HG03045 (cell line): ENCODE results near the gene SLC7A1.

ENCODE experiments used
- ATAC-seq: cut with Tn5 transposase; IDR thresholded peaks from one replicate; pipeline ENCODE4 v1.9.1; 2021; ENCODE audit warnings: mild to moderate bottlenecking, moderate library complexity; ENCODE audit not compliant: unreplicated experiment

SLC7A1 gene

DNA sequence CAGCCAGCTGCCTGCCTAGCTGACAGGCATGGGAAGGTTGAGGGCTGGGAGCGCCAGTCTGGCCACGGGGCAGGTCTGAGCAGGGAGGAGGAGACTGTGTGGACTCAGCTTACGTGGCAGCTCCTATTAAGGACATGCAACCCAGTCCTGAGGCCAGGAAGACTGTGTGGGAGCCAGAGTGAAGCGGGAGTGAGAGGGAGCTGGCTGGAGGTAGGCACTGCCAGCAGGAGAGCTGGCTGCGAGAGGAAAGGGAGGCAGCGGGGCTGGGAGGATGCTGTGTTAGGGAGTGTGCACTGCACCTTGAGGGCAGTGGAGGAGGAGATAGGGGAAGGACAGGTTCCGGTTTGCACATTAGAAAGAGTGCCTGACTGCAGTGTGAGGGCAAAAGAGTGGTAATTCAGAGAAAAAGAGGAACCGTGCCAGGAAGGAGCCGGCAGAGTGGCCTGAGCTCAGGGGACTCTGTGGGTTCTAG is 99.2 kb downstream of the SLC7A1 start:
- ATAC-seq = no peak

DNA sequence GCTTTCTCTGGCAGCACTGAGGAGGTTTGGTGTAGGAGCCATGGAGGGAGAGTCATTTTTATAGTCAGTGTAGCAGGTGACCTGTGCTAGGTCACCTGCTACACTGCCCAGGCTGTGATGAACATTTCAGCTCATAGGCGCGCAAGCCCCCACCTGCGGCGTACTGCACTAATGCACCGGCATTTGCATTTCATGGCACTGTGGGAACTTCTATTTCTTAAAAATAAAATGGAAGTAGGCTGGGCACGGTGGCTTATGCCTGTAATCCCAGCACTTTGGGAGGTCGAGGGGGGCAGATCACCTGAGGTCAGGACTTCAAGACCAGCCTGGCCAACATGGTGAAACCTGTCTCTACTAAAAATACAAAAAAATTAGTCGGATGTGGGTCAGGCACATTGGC is 101.0 kb downstream of the SLC7A1 start:
- no peak for ATAC-seq

DNA sequence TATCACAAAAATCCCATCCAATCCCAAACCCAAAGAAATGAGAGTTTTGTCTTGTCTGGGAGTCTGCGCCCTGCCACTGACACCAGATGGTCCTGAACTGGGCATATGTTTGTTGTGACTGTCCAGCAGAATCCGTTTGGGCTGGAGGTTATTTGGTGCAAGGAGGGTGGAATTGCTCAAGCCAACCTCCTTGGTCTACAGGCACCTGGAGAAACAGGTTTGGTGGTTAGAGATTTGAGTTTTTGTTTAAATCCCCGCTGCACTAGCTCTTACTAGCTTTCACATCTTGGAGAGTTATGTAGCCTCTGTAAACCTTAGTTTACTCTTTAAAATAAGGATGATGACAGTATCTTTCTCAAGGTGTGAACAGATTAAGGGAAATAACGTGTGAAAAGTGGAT is 101.7 kb downstream of the SLC7A1 start:
- ATAC-seq = no peak

DNA sequence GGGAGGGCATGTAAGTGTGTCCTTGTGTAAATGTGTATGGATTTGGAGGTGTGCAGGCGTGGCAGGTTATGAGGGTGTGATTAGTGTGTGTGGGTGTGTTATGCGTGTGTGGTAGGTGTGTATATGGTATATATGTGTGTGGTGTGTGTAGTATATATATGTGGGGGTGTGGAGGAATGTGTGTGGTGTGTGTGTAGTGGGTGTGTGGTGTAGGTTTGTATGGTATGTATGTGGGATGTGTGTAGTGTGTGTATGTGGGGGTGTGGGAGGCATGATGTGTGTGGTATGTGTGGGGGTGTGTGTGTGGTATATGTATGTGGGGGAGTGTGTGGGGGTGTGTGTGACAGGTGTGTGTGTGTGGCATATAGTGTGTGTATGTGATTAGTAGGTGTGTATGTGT is 104.2 kb downstream of the SLC7A1 start:
- no peak for ATAC-seq

DNA sequence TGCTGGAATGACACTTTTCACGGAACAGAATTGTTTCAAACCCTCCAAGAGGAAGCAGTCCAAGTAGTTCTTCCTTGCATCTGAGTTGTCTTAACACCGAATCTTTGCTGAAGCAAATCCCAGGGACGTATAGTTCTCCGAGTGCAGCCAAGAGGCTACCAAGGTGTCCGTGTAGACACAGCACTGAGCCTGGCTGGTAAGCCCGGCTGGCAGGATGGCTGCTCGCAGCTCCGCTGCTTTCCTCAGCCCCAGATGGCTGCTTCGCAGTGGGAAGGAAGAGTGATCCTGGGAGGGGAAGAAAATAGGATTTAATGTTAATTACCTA is 105.0 kb downstream of the SLC7A1 start:
- ATAC-seq = no peak

DNA sequence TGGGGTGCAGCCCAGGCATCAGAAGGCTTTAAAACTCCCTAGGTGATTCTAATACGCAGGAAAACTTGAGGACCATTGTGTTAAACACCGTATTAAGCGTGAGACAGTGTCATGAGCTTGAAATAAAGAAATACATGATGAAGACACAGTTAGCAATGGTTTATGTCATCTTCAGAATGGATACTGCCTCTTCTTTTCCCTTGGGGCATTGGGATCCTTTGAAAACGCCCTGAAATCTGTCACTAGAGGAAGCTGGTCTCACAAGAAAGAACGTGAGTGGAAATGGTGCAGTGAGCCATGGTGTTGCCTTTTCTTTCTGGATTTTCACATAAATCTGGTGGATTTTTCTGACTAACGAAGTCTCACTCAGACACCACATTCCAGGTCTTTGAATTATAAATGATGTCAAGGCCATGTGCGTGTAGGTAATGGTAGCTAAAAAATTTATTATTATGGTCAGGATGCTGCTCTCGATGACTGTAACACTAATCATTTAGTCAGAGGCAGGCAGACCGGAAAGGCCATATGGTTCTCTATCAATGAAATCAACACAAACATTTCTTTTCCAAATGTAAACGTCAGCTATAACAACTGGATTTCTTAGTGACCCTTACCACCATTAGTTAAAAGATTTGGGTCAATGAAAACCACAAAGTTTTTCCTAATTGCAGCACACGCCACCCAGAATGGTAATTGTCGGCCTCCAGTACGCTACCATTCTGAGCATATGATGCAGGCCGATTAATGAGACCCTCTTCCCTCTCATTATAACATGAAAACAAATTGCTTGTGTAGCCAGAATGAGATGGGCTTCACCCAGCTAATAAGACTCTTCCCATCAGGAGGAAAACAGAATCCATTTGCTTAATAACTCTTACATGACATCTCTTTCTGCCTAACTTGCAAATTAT is 105.6 kb downstream of the SLC7A1 start:
- no peak for ATAC-seq

DNA sequence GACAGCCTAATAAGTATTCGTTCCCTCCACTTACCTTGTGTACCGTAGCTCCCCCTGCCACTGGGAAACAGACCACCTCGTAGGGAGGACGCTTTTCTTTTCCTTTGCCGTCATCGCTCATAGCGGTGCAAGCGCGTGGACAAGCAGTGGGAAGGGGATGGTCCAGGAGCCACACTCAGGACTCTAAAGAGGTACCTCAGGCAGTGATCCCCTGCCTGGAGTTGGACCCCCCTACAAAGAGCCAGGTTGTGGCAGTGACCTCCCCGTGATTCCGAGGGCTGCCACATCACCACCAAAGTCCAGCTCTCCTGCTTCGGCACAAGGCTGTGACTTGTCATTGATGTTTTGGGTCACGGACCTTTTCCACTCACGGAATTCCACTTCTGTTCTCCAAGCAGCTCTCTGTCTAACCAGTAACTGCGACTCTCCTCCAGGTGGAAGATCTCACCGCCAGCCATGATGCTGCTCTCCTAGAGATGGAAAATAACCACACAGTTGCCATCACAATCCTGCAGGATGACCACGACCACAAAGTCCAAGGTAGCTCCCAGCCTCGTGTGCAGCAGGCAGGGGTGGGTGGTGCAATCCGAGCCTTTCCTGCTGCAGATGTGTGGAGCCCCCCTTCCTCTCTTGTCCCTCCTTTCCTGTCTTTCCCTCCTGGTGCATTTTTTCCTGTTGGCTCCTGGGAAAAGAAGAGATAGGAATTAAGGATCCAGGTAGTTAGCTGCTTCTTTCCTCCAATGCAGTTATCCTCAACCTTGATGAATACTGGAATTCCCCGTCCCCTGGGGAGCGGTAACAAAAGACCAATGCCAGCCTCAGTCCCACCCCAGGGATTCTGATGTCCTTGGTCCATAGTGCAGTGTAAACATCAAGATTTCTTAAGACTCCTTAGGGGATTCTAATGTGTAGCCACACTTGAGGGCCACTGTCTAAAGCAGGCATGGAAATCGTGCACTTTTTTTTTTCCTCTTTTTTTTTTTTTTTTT is 107.7 kb downstream of the SLC7A1 start:
- no peak for ATAC-seq

DNA sequence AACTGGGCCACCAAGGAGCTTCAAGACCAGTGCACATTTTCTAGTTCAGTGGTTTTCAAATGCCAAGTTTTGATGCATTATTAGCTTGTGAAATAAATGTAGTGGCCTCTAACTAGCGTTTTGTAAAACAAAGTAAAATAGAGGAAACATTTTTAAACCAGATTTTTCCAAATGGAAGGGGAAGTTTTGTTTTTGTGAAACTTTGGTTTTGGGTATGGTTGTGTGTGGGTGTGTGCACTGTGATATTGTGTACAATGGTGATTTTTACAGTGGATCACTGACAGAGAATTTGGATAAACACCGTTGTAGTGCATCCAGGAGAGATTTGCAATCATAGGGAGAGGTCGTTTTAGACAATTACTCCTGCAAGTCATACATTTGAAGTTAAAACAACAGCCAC is 108.9 kb downstream of the SLC7A1 start:
- no peak for ATAC-seq

DNA sequence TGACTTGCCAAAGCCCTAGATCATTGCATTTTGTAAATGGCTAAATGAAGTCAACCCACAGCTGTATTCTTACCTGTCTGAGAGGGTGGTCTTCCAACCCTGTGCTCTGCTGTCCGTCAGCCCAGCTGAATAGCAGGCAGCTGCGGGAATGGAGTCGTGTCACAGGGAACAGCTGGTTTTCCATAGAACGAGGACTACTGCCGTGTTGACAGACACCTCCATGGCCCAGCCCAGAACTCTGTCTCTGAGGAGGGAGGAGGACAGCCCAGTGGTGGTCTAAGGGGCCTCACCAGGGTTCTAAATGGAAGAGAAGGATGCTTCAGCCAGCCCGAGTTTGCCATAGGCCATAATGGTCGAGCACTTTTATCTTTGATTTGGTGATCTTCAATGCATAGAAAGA is 110.7 kb downstream of the SLC7A1 start:
- no peak for ATAC-seq

DNA sequence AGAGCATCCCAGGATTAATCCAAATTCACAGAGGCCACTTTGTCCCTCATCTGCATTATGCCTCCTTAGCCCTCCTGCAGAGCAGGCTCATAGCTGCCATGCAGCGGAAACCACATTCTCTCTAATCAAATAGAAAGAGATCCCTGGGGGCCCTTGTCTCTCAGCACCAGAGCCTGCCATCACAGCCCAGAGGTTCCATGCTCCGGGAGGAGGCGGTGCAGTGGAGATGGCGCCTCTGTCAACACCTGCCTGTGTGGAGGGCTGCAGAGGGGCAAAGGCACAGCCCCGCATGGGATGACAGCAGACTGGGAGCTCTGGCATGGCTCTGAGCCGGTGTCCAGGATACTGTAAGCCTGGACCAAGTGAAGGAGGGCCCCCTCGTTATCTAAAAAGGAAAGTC is 111.3 kb downstream of the SLC7A1 start:
- no peak for ATAC-seq

DNA sequence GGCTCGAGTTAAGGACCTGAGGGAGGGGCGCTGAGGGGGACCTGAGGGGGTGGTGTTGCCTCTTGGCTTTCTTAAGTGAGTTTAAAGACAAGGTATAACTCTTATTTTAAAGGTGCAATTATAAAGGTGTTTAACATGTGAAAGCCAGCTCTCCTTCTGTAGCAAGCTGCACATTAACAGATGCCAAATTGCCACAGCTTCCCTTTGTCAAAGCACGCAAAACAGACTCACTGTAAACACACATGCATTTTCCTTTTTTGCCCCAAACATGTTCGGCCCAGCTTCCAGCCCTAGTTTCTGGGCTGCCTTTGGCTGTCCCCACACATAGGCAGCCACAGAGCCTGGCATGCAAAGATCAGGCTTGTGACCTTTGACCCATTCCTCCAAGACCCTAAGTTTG is 111.9 kb downstream of the SLC7A1 start:
- no peak for ATAC-seq

DNA sequence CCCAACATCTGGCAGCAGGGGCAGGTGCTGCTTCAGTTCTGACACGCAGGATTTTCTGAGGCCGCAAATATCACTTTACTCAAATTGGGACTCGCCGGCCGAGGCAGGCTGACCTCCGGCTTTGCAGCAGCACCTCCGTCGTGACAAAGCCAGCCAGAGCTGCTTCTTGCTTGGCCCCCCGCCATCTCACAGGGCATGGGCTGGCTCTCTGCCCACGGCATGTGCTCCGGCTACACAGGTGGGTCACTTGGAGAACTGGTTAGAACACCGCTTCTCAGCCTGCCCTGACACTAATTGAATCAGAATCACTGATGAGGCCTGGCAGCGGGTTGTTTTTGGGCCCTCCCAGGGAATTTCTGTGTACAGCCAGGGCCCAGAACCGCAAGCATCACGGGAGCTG is 112.3 kb downstream of the SLC7A1 start:
- no peak for ATAC-seq

DNA sequence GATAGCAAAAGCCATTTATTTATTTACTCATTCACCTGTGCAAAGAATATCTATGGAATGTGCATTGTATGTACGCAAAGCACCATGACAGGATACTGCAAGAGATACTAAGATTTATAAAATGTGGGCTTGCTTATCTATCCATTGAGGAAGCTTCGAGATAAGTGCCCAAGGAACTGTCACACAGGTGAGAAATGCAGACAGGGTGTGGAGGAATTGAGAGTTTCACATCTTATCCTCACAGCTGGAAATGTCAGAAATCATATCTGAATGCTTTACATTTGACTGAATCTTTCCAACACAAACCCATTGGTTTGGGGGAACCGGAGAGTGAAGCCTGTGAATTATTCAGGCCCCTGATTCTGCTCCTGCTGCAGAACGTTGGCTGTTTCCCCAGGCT is 113.0 kb downstream of the SLC7A1 start:
- ATAC-seq = no peak

DNA sequence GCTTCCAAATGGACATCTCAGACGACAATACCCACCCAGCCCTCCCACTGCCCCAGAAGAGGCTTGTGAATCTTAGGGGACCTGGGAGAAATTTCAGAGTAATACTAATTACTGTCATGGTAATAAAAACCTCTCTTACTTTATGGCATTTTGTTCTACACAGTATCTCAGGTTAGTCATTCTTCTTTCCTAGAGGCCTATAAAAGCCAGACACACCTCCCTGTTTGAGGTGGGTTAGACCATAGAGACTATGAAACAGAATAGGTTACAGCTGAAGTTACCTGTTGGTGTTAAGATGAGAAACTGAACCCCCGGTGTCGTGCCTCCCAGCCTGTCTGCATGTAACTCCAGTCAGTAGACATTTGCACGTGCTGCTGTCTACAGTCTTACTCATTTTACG is 113.9 kb downstream of the SLC7A1 start:
- ATAC-seq = no peak

DNA sequence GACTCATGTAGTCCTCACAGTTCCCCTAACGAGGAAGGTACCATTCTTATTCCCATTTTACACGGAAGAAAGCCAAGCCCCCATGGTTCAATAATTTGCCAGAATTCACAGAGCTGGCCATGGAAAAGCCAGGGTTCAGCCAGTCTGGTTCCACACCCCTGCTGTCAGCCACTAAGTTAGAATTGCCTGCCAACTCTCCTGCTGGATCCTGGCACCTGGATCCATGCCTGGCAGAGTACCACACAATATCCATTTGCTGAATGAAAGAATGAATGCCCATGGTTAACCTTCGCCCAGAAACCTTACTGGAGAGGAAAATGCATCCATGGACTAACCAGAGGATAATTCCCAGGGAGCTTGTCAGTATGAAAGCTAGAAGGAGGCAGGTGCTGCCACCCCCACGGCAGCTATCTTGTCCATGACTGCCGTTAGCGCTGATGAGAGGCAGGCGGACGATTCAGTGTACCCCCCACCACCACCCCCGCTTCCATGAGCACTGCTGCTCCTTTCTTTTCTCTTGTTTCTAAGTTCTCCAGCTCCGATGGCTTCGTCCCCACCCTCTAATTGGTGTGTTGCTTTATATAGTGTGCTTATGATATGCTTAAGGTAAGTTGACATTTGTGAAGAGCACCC is 114.5 kb downstream of the SLC7A1 start:
- no peak for ATAC-seq

DNA sequence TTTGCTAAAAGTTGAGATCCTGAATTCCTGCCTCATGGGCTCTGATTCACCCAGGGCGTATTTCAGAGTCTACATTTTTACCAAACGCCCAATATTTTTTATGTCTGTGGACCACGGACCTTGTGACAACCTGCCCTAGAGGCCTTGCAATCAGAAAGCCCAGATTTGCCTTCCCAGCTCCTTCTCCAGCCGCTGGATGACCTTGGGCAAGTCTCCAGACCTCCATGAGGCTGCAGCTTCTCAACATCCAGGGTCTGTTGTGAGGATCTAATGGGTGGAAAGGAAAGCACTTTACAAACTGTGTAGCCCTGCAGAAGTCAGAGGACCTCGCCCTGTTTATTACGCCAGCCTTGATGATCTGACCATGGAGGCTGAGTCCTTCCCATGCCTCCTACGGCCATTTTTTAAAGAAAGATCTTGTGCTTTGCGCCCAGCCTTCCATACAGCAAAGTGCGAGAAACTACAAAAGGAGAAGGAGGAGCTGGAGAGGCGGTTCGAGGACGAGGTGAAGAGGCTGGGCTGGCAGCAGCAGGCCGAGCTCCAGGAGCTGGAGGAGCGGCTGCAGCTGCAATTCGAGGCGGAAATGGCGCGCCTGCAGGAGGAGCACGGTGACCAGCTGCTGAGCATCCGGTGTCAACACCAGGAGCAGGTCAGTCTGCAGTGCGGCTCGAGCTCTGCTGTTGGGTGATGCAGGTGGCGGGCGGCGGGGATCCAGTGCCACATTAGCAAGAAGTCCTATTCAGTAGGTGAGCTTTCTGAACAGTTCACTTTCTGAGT is 115.6 kb downstream of the SLC7A1 start:
- ATAC-seq = no peak

DNA sequence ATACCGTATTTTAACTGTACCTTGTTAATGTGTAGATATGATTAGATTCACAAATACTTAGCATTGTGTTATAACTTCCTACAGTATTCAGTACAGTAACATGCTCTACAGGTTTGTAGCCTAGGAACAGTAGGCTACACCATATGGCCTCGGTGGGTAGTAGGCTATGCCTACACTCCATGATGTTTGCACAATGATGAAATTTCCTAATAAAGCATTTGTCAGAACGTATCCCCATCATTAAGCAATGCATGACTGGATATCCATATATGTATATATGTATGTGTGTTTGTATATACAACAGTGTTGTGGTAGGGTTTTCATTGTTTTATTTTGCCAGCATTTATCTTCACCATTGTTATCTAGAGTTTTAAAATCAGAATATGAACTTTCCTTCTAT is 119.4 kb downstream of the SLC7A1 start:
- ATAC-seq = no peak

DNA sequence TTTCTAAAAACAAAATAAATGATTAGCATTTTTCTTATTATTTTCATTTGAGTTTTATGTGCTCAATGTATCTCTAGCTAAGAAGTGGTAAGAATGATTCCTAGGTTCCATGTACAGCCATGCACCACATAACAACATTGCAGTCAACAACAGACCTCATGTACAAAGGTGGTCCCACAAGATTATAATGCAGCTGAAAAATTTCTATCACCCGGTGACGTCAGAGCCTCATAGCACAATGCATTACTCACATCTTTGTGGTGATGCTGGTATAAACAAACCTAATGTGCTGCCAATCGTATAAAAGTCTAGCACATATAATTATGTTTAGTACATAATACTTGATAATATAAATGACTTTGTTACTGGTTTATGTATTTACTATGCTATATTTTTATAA is 120.5 kb downstream of the SLC7A1 start:
- ATAC-seq = no peak

DNA sequence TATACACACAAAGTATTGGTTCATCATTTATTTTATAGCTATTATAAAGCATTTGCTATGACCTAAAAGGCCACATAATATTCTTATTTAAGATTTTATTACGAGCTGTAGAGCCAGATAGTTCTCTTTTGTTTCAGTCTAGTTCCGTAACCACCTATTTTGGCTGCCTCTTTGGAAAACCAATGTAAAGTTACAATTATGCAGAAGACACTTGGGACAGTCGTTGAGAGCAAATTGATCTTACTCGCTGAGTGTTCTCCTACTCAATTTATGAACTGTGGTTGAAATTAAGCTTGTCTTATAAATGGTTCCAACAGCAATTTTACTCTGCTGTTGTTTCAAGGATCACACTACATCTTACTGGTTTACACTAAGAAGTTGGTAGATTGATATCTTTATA is 122.3 kb downstream of the SLC7A1 start:
- no peak for ATAC-seq

DNA sequence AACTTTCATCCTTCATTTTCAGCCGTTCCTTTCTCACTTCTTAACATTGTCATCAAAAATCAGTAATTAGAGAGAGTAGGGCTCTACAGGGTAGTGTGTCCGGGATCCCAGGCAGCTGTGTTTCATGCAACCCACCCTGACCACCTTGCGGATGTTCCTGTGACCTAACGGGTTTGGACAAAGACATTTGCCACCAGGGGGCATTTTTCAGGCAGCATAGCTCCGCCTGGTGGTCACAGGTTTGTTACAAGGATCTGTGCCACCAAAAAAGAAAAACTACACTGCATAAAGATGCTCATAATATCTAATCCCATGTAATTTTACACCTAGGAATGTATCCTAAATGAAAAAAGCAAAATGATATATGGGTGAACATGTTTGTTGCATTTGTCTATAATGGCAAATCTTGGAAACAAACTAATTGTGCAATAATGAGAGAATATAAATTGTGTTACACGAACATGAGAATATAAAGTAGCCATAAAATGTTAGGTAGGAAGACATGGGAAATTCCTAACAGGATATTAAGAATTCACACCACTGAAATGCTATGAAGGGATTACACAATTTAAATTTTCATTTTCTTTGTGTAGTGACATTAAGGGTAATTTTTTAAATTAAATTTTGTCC is 123.0 kb downstream of the SLC7A1 start:
- no peak for ATAC-seq
